ENCODE results near the gene RDH11. TPM values are rescaled to one million over a fixed set of nuclear protein-coding genes. Genes with fewer than 3 reads are reported as not detected.
"Not testable (repeated sequence)": the region's sequence is repeated elsewhere in the genome, so short reads cannot be mapped to it uniquely, and the experiment has no call there.

RDH11 gene, protein sequence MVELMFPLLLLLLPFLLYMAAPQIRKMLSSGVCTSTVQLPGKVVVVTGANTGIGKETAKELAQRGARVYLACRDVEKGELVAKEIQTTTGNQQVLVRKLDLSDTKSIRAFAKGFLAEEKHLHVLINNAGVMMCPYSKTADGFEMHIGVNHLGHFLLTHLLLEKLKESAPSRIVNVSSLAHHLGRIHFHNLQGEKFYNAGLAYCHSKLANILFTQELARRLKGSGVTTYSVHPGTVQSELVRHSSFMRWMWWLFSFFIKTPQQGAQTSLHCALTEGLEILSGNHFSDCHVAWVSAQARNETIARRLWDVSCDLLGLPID
- total RNA-seq: 222 TPM

DNA sequence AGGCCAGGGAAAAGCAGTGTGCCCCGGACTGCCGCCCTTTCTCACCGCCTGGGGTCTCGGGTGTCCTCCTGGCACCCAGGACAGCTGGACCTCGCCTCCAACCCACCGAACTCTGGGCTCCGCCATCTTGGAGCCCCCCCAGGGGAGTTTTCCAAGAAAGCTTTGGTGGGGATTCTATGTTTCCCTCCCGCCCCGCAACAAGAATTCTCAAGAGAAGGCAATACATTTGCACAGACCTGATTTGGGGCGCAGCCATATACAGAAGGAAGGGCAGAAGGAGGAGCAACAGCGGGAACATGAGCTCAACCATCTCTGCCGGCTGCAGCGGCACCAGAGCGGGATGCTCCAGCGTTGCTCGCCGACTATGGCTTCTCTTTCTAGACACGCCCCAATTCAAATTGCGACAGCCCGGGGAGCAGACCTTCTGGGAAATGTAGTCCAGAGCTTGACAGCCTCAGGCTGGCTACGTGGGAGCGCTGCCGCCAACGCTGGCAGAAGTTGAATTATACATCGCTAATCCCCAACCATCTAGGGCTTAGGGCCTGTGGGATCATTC lies at the start of gene RDH11:
Gene RDH11, minus strand, starts transcription at position 371 of the 556 bp plus-strand sequence. Its CDS starts 61 bp downstream, at position 310.
- DNase-seq (ENCODE audit: low spot score): peak; percentile 91

DNA sequence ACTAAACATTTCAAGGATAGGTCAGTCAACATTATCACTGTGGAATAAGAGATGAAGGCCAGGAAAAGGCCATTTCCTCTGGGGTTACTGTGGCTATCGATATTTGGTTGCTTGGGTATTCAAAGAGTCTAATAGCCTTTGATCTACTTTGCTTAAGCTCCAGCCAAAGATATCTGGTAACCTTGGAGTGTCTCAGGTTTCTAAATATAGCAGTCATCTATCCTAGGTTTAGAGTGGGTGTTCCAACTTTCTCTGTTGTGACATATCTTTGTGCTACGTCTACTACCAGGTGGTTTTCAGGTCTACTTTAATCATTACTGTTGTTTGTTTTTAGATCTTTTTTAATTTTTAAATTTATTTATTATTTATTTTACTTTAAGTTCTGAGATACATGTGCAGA lies 48.5 kb upstream of the RDH11 start:
- DNase-seq (ENCODE audit: low spot score): no peak

DNA sequence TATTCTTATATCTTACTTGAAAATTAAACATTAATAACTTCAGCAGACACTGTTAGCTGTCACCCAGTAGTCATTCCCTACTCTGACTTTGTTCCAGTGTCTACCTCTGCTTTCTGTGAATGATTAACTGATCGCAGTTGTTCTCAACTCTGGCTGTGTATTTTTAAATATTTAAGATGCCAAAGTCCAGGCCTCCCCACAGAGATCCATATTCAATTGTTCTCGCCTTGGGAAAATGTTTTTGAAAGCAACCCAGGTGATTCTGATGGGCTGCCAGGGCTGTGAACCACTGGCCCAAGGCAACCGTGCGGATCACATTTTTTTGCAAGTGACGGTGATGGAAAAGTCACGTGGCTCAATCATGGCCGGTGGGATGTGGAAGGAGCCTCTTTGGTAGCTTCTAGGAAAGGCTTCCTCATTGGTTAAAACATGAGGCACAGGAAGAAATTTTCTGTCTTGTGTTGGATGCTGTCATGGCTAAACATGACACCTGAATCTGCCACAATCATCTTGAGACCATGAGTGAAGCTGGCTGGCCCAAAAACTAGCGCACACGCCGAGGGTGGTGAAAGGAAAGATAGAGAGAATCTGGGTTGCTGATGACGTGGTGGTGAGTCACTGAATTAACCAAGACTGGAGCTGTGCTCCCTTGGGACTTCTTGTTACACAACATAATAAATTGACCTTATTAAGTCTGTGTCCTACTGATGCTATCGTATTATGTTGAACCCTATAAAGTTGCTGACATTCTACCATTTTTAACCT lies 43.4 kb upstream of the RDH11 start:
- DNase-seq (ENCODE audit: low spot score): peak; percentile 89

DNA sequence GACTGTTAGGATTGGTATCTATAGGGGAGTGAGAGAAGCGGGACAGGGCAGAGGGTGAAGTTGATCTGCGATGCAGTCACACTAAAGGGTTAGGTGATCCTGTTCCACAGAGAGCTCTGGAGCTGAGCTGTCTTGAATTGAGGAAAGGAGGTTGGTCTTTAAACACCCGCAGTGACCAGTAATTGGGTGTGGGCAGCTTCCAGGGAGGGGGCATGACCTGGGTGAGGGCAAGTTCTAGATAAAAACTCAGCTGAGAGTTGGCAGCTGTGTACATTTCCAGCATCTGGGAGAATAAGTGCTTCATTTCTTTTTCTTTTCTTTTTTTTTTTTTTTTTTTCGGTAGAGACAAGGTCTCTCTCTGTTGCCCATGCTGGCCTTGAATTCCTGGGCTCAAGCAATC lies 41.2 kb upstream of the RDH11 start:
- DNase-seq (ENCODE audit: low spot score): peak; percentile 69

DNA sequence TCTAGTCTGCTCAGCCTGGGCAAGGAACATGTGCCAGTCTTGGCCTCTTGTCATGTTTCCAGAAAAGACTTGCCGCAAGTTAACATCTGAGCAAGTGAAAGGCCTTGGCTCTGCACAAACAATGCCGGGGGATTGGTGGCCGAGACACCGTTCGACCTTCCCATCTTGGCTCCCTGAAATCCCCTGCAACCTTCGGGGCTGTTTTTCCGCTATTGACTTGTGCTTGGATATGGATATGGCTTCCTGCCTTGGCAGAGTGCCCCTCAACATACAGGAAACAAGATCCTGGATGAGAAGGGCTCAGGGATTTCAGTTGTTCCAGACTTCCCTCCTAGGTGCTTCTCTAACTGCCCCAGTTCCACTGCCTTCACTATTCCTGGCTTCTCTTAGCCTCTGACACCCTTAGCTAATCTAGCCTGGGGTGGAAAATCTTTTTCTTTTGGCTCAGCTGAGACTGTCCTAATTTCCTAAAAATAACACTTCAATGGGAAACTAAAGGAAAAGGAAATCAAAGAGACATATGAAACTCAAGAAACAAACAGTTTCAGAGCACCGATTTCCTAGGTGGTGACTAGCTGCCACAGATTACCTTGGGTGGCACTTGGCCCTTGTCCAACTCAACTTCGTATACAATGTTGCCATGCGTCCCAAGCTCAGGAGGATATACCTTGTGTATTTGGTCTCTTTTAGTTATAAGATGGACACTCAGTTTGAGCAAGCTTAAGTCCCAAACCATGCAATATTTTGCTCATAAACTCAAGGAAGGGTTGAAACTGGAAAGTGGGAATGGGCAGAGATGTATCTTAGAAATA lies 40.0 kb upstream of the RDH11 start:
- no peak for DNase-seq (ENCODE audit: low spot score)

DNA sequence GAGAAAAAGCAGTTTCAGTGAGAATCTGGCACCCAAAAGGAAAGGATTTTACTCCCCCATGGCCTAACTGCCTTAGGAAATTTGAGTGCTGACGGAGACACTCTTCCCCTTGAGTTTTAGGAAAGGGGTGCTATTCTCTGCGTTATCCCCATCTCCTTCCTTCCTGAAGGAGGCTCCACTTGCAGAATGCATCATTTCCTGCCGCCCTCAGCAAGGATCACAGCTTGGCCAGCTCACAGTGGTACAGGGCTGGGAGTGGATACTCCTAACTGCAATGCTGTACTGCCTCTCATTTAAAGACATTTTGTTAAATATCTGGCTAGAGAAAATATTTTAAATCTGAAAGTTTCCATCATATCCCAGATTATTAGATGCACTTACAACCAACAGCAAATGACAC lies 39.1 kb upstream of the RDH11 start:
- no peak for DNase-seq (ENCODE audit: low spot score)

DNA sequence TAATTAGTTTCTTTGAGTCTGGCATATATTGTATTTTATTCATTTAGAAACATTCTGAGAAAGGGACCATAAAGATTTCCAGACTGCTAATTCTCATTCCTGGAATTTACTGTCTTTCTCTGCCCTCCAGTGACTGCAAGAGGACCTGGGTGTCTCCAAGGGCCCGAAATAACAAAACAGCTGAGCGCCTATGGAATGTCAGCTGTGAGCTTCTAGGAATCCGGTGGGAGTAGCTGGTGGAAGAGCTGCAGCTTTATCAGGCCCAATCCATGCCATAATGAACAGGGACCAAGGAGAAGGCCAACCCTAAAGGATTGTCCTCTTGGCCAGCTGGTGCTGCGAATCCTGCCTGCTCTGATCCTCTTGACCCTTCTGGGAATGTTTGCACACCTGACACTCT lies 38.1 kb upstream of the RDH11 start:
- no peak for DNase-seq (ENCODE audit: low spot score)

DNA sequence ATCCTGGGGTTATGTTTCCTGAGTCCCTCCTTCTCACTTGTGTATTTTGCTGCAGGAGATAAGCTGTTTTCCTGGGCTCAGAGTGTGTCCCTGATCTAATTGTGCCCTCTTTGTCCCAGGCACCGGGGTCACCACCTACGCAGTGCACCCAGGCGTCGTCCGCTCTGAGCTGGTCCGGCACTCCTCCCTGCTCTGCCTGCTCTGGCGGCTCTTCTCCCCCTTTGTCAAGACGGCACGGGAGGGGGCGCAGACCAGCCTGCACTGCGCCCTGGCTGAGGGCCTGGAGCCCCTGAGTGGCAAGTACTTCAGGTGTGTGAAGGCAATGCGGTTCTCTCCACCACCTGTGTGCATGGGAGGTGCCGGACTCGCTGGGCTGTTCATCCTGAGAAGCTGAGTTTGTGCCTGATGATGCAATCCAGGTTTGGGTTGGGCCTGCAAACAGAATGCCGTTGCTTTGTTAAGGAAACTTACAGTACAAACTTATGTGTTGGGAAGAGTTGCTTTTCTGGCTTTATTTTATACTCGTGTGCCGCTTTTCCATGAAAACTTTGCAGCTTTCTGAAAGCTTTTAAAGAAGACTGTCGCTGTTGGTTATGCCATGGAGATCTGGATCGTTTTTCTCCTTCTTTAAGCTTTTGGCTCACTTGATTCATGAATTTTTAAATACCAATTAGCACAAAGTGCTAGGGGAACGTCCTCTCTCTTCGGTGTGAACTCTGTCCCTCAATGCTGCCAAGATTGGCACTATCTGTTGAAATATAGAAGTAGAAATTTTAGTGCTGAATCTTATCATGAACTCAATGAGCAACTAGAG lies 33.7 kb upstream of the RDH11 start:
- peak; percentile 75 for DNase-seq (ENCODE audit: low spot score)

DNA sequence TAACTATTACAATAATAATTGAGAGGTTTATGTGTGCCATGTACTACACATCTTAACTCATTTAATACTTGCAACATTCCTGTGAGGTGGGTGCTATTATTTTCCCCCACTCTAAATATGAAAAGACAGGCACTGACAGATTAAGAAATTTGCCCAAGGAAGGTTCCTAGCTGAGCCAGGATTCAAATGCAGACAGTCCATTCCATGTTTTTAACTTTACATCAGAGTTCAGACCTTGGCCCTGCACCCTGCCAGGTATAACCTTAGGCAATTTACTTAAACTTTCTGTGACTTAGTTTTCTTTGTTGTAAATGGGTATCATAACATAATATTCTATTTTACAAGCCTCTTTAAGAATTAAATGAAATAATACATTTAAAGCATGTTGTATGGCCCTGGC lies 32.7 kb upstream of the RDH11 start:
- DNase-seq (ENCODE audit: low spot score): no peak

DNA sequence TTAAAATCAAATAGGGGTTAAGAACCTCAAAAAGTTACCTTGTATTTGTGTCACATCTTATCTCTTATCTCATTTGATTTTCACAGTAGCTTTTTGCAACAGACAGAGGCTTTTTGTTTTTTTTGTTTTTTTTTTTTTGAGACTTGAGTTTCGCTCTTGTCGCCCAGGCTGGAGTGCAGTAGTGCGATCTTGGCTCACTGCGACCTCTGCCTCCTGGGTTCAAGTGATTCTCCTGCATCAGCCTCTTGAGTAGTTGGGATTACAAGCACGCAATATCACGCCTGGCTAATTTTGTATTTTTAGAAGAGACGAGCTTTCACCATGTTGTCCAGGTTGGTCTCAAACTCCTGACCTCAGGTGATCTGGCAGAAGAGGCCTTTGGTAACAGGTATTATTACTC lies 31.8 kb upstream of the RDH11 start:
- no peak for DNase-seq (ENCODE audit: low spot score)

DNA sequence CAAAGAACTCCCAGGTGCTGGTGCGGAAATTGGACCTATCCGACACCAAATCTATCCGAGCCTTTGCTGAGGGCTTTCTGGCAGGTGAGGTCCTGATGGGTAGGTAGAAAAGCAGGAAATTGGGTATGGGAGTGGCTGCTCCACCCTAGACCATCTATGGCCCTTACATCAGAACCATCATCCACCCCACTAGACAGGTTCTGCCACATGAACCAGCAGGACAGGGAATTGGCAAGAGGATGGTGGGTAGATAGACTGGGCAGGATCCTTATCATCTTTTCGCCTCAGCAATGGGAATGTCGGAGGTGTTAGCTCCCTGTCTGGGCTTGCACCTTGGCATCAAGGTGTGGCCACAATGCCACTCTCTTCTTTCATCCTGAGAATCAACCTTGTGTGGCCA lies 29.6 kb upstream of the RDH11 start:
- no peak for DNase-seq (ENCODE audit: low spot score)

DNA sequence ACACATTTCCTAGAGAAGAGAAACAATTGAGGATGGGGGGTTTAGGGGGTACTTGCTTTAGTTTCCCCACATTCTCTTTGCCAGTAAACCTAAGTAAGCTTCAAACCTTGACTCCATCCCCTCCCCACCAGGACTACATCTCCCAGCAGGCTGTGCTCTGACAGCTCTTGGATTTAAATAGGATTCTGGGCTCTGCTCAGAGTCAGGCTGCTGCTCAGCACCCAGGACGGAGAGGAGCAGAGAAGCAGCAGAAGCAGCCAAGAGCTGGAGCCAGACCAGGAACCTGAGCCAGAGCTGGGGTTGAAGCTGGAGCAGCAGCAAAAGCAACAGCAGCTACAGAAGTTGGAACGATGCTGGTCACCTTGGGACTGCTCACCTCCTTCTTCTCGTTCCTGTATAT lies 26.7 kb upstream of the RDH11 start:
- peak; percentile 83 for DNase-seq (ENCODE audit: low spot score)

DNA sequence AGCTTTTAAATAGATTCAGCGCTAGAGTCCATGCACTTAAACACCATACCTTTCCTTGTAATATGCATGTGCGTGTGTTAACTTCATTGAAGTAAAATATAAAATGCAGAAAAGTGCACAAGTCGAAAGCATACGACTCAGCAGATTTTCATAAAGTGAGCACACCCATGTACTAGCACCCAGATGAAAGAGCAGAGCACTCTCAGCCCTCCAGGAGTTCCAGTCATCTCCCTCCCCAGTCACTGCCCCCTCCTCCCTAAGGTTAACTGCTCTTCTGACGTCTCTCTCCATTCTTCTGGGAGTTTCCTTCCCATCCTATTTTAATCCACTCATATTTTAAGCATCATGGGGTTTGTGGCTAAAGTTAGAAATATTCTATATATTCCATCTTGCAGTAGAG lies 26.3 kb upstream of the RDH11 start:
- no peak for DNase-seq (ENCODE audit: low spot score)

DNA sequence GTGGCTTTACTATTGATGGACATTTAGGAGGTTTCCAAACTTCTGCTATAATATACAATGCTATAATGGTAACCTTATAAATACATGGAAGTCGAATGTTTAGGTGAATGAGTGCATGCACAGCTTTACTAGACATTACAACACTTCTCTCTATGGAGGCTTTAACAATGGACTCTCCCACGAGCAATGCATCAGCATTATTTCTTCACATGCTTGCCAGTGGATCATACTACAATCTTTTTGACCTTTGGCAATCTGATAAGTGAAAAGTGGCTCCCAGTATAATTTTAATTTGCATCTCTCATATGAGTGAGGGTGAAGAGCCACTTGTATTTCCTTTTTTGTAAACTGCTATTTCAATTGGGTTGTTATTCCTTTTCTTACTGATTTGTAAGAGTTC lies 24.3 kb upstream of the RDH11 start:
- DNase-seq (ENCODE audit: low spot score): no peak

DNA sequence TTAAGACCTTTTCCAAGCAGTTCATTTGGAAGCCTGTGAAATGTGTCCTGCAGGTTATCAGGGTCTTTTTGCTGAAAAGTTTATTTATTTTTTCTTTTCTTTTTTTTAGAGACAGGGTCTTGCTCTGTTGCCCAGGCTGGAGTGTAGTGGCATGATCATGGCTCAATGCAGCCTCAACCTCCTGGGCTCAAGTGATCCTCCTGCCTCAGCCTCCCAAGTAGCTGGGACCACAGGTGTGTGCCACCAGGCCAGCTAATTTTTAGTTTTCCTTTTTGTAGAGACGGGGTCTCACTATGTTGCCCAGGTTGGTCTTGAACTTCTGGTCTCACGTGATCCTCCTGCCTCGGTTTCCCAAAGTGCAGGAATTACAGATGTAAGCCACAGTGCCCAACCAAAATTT lies 23.8 kb upstream of the RDH11 start:
- DNase-seq (ENCODE audit: low spot score): not testable (repeated sequence)

DNA sequence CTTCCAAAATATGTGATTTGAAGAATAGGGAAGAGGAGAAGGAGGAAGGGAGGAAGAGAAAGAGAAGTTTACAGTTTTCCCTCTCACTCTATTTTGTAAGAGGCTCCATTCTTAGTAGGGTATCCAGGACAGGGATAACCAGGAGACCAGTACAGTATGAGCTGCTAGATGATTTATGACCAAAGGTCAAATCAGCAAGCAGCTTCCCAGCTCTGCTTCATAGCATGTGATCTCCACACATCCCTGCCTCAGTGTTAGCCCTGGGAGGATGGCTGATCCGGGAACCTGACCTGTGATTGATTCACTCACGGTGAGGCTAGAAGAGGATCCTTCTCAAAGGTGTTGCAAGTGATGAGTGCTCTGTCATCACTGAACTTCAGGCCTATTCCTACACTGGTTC lies 22.7 kb upstream of the RDH11 start:
- DNase-seq (ENCODE audit: low spot score): peak; percentile 67

DNA sequence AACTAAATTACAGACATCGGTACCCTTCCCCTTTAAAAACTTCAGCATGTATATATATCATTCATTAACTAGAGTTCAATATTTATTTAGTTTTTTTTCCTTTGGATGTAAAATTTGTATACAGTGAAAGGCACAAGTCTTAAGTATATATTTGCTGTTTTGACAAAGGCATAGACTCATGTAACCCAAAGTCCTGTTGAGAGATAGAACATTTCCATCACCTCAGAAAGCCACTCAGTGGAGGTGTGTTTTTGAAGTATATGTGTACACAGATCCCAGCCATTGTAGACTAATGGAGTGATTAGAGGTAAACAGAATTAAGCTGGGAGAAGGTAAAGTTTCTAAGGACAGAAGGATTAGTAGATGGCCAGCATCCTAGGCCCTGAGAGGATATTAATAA lies 21.5 kb upstream of the RDH11 start:
- no peak for DNase-seq (ENCODE audit: low spot score)

DNA sequence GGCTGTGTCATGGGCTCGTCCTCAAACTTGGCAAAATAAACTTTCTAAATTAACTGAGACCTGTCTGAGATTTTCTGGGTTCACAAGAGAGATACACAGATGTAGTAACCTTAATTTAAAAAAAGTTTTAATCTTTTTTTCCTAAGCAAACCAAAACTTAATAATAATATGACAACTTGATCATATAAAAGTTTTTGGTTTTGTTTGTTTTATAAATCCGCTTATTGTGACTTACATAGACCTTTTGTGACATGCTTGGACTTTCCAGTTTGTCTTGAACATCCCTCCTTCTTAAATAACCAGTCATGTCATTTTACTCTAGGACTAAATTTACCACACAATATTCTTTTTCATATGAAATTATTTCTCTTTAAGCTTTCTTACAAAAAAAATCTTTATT lies 14.6 kb upstream of the RDH11 start:
- no peak for DNase-seq (ENCODE audit: low spot score)

DNA sequence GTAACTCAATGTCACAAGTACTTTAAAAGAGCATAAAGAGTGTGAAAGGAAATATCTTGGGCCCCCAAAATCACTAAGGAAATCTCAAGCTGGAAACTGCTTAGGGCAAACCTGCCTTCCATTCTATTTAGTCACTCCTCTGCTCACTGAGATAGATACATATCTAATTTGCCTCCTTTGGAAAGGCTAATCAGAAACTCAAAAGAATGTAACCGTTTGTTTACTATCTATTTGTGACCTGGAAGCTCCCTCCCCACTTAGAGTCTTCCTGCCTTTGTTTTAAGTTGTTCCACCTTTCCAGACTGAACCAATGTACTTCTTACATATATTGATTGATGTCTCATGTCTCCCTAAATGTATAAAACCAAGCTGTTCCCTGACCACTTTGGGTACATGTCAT lies 14.2 kb upstream of the RDH11 start:
- not testable (repeated sequence) for DNase-seq (ENCODE audit: low spot score)

DNA sequence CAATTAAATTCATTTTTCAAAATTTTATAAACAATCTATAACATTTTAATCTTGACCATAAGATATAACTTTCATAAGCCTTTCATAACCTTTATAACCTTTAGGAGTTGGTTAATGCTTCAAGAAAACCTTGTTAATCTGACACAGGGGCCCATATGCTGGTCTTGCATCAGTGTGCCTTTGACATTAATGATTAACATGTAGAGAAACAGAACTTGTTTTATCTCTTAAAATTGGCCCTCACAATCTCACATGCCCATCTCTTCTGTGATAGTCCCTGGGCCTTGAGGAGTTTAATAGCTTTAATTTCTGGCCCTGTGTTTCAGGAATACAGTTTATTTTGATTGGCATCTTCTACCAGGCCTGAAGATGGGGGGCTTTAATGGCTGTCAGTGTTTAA lies 13.8 kb upstream of the RDH11 start:
- DNase-seq (ENCODE audit: low spot score): not testable (repeated sequence)

DNA sequence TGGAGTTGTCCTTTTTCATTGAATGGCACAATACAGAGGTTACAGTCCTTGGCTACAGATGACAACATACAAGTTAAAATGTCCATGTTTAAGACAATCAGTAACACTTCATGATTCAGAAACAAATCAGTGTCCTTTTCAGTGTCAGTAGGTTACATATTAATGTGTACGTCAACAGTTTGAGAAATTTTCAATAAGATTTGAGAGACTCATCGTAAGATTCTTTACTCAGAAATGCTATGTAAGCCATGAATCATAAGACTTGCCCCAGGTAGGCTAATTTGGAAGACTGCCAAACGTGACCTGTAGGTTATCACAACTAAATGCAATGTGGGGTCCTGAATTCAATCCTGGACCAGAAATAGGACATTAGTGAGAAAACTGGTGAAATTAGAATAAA lies 9.6 kb upstream of the RDH11 start:
- no peak for DNase-seq (ENCODE audit: low spot score)

Measured in mucosa of gallbladder (tissue), 1 donor.